GM20000 (cell line): Measurements from ENCODE around the gene MALSU1.

Experiments used
- DNase-seq: peaks from one replicate; pipeline ENCODE4 v3.0.0; 2012; ENCODE audit warnings: low spot score
- TF ChIP-seq, protein P1 (sequence below): IDR thresholded peaks from 2 replicates; pipeline ENCODE4 v1.5.1; 2012; ENCODE audit warnings: mild to moderate bottlenecking, control low read depth; ENCODE audit errors: extremely low read depth, missing control alignments

MALSU1 gene

DNA sequence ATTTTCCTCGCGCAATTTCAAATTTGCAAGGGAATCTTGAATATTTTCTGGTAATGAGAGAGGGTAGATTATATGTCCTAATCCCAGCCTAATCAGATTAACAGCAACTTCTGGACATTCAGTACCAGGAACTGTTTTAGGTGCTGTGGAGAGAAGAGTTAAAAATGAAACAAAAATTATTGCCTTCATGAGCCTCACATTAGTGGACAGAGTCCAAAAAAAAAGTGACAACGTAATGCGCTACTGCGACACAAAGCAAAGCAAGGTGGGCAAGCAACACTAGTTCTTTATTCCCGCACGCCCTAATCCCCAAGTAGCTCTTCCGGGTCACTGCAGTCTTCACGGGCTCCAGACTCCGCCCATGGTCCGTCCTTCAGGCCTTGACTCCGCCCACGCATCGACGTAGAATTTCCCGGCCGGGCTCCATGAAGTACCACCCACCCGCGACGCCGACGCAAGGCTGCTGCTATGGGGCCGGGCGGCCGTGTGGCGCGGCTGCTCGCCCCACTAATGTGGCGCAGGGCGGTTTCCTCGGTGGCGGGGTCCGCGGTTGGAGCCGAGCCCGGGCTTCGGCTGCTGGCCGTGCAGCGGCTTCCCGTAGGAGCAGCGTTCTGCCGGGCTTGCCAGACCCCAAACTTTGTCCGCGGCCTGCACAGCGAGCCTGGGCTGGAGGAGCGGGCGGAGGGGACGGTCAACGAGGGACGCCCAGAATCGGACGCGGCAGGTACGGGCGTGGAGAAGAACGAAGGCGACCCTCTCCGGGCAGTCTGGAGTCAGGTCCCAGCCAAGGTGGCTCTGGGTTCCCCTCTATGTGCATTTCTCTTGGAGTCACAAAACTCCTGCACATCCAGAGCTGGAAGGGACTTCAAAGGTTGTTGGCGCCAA is at the start of gene MALSU1:
Gene MALSU1 (plus strand): TSS at position 455 of the 885 bp plus-strand sequence. CDS start 14 bp downstream, at position 469.
- peak; percentile 95 for DNase-seq
- TF ChIP-seq, protein P1, sequence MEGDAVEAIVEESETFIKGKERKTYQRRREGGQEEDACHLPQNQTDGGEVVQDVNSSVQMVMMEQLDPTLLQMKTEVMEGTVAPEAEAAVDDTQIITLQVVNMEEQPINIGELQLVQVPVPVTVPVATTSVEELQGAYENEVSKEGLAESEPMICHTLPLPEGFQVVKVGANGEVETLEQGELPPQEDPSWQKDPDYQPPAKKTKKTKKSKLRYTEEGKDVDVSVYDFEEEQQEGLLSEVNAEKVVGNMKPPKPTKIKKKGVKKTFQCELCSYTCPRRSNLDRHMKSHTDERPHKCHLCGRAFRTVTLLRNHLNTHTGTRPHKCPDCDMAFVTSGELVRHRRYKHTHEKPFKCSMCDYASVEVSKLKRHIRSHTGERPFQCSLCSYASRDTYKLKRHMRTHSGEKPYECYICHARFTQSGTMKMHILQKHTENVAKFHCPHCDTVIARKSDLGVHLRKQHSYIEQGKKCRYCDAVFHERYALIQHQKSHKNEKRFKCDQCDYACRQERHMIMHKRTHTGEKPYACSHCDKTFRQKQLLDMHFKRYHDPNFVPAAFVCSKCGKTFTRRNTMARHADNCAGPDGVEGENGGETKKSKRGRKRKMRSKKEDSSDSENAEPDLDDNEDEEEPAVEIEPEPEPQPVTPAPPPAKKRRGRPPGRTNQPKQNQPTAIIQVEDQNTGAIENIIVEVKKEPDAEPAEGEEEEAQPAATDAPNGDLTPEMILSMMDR: no peak

DNA sequence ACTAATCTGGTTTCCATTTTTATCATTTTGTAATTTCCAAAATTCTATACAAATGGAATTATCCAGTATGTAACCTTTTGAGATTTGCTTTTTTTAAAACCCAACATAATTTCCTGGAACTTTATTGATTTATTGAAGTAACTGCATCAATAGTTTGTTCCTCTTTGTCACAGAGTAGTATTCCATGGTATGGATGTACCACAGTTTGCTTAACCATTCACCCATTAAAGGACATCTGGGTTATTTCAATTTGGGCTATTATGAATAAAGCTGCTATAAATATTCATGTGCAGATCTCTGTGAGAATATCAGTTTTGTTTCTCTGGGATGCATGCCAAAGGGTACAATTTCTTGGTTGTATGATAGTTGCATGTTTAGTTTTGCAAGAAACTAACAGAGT is 49.7 kb upstream of the MALSU1 start:
- TF ChIP-seq, protein P1: no peak
- no peak for DNase-seq

DNA sequence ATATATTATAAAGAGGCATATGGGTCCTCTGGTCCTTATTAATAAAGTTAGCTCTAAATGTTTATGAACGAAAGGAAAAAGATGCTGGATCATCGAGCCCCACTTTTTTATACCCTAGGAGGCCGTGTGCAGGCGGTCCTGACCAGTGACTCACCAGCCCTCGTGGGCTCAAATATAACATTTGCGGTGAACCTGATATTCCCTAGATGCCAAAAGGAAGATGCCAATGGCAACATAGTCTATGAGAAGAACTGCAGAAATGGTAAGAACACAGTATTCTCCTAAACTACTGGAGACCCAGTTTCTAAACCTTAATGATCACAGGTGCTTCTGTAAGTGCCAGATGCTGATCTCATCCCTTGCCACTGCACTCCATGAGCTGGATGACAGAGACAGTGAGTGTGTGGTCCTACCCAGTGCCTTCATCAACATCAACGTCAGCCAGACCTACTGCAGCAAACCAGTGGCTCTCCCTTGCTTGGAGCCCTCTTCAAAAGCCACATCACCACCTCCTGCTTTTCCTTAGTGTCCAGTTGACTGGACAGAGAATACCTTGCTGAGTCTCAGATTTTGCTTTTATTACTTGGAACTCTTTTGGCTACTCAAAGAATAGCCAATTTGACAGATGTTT is 45.0 kb upstream of the MALSU1 start:
- DNase-seq: no peak
- TF ChIP-seq, protein P1: no peak

DNA sequence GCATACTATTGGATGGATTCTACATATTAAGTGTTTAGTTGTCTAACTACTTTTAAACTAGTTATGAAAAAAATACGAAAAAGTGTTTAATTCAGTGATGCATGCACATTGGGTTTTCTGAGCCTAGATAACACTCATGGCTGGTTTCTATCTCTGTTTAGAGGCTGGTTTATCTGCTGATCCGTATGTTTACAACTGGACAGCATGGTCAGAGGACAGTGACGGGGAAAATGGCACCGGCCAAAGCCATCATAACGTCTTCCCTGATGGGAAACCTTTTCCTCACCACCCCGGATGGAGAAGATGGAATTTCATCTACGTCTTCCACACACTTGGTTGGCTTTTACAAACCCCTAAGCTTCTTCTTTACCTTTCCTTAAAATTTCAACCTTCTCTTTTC is 42.4 kb upstream of the MALSU1 start:
- DNase-seq: no peak
- TF ChIP-seq, protein P1: no peak

DNA sequence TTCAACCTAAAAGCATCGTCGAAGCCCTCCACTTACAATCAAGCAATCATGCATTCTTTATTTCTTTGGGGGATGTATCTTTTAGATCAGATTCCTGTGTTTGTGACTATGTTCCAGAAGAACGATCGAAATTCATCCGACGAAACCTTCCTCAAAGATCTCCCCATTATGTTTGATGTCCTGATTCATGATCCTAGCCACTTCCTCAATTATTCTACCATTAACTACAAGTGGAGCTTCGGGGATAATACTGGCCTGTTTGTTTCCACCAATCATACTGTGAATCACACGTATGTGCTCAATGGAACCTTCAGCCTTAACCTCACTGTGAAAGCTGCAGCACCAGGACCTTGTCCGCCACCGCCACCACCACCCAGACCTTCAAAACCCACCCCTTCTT is 38.8 kb upstream of the MALSU1 start:
- DNase-seq: no peak
- TF ChIP-seq, protein P1: no peak

DNA sequence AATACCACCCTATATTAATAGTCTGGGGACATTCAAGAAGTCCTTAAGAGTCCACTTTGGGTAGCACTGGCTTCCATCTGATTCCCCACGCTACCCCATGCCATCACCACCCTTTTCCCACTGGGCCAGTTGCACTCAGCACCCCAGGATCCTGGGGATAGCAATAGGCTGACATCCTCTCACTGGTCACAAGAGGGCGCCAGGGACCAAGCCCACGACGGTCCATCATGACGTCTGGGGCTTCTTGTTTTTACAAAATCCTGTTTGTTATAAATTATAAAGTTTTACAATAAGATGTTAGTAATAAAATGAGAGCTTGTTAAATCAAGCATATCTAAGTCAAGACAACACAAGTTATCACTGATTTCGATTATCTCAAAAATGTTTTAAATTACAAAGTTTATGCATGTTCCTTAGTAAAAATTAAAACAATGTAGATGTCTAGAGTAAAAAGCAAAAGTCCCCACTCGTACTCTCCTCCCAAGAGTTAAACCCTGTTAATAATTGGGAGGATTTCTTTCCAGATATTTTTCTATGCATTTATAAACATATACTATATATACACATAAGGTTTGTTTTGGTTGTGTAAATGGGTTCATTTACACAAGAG is 37.2 kb upstream of the MALSU1 start:
- peak; percentile 83 for DNase-seq
- TF ChIP-seq, protein P1: peak; percentile 72
